T follicular helper cell (primary cell): Measurements from ENCODE around the gene TRPM5.

Source experiments
- DNase-seq: peaks from one replicate; pipeline ENCODE4 v3.0.0-alpha.2; 2020; ENCODE audit warnings: low read depth

TRPM5 gene

GRCh38 chr11:2406451-2406850, 37.9 kb downstream of the TRPM5 start:
- no peak for DNase-seq

GRCh38 chr11:2404735-2405196, 39.5 kb downstream of the TRPM5 start:
- no peak for DNase-seq

GRCh38 chr11:2402890-2403645, 41.2 kb downstream of the TRPM5 start:
- DNase-seq, result no peak

- no peak for DNase-seq
These were observed 42.2 kb downstream of the TRPM5 start for GRCh38 chr11:2402106-2402505.

- no peak for DNase-seq
These were observed 42.8 kb downstream of the TRPM5 start for GRCh38 chr11:2401436-2401984.

GRCh38 chr11:2400762-2401435, 43.4 kb downstream of the TRPM5 start:
- no peak for DNase-seq

- peak; percentile 99 for DNase-seq
These were observed 44.1 kb downstream of the TRPM5 start, which contains the start of gene TSSC4 for GRCh38 chr11:2400069-2400761. TSSC4 (plus strand) TSS chr11:2400750; CDS start chr11:2402634, 1,884 bp downstream.

- no peak for DNase-seq
These were observed 44.7 kb downstream of the TRPM5 start for GRCh38 chr11:2399488-2400068.

GRCh38 chr11:2398664-2399355, 45.5 kb downstream of the TRPM5 start:
- DNase-seq, result no peak

- DNase-seq, result no peak
These were observed 47.3 kb downstream of the TRPM5 start for GRCh38 chr11:2397005-2397404.

GRCh38 chr11:2396471-2396870, 47.8 kb downstream of the TRPM5 start:
- no peak for DNase-seq

GRCh38 chr11:2395856-2396255, 48.5 kb downstream of the TRPM5 start:
- no peak for DNase-seq

GRCh38 chr11:2395211-2395730, 49.0 kb downstream of the TRPM5 start:
- no peak for DNase-seq

- DNase-seq, result no peak
These were observed 49.6 kb downstream of the TRPM5 start for GRCh38 chr11:2394818-2395105.
